Measurements from ENCODE around the gene MIA.

MIA gene

DNA sequence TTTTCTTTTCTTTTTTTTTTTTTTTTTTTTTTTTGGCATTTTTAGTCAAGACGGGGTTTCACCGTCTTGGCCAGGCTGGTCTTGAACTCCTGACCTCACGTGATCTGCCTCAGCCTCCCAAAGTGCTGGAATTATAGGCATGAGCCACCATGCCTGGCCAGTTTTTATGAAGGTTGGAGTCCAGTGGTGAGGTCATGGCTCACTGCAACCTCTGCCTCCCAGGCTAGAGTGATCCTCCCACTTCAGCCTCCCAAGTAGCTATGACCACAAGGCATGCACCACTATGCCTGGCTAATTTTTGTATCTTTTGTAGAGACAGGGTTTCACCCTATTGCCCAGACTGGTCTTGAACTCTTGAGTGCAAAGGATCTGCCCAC, 20.1 kb upstream of the MIA start:
- H3K4me1 ChIP-seq (ENCODE audit: insufficient read depth, poor library complexity, severe bottlenecking): peaks cover 19% of the 10 kb centered on the region
- peaks cover 77% of the 10 kb centered on the region for H3K36me3 ChIP-seq (ENCODE audit: low read depth)
- ATAC-seq (ENCODE audit: low read depth) (no peak), DNase-seq (ENCODE audit: low spot score) (no peak)
- H3K27me3 ChIP-seq (ENCODE audit: insufficient read depth, poor library complexity, severe bottlenecking): no peaks in the 10 kb centered on the region
- peak overlapping the region; percentile 19 for H3K27ac ChIP-seq (ENCODE audit: poor library complexity, severe bottlenecking)
- H3K4me3 ChIP-seq (ENCODE audit: severe bottlenecking): no peak overlapping the region
- H3K9me3 ChIP-seq (ENCODE audit: severe bottlenecking): no peaks in the 10 kb centered on the region
- TF ChIP-seq, protein P1, sequence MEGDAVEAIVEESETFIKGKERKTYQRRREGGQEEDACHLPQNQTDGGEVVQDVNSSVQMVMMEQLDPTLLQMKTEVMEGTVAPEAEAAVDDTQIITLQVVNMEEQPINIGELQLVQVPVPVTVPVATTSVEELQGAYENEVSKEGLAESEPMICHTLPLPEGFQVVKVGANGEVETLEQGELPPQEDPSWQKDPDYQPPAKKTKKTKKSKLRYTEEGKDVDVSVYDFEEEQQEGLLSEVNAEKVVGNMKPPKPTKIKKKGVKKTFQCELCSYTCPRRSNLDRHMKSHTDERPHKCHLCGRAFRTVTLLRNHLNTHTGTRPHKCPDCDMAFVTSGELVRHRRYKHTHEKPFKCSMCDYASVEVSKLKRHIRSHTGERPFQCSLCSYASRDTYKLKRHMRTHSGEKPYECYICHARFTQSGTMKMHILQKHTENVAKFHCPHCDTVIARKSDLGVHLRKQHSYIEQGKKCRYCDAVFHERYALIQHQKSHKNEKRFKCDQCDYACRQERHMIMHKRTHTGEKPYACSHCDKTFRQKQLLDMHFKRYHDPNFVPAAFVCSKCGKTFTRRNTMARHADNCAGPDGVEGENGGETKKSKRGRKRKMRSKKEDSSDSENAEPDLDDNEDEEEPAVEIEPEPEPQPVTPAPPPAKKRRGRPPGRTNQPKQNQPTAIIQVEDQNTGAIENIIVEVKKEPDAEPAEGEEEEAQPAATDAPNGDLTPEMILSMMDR (IDR thresholded peaks at IDR 0.05; ENCODE audit: poor library complexity, severe bottlenecking): no peak

DNA sequence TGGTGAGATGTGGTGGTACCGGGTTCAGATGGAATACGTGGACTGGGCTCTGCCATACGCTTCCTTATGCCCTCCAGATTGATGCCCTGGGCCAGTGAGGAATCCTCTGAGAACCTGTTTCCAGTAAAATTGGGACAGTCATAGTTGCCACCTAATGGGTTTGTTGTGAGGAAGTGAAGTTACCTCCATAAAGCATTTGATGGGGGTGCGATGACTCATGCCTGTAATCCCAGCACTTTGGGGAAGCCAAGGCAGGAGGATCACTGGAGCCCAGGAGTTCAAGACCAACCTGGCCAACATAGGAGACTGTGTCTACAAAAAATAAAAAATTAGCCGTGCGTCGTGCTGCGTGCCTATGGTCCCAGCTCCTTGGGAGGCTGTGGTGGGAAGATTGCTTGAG, 19.5 kb upstream of the MIA start:
- no peak for DNase-seq (ENCODE audit: low spot score)
- Histone ChIP-seq H3K9me3 (ENCODE audit: severe bottlenecking) (no peaks in the 10 kb centered on the region), H3K36me3 (ENCODE audit: low read depth) (peaks cover 83% of the 10 kb centered on the region), H3K4me3 (ENCODE audit: severe bottlenecking) (no peak overlapping the region), H3K4me1 (ENCODE audit: insufficient read depth, poor library complexity, severe bottlenecking) (peaks cover 19% of the 10 kb centered on the region), H3K27ac (ENCODE audit: poor library complexity, severe bottlenecking) (peak overlapping the region; percentile 19), H3K27me3 (ENCODE audit: insufficient read depth, poor library complexity, severe bottlenecking) (no peaks in the 10 kb centered on the region)
- no peak for ATAC-seq (ENCODE audit: low read depth)
- TF ChIP-seq, protein P1 (IDR thresholded peaks at IDR 0.05; ENCODE audit: poor library complexity, severe bottlenecking): no peak

DNA sequence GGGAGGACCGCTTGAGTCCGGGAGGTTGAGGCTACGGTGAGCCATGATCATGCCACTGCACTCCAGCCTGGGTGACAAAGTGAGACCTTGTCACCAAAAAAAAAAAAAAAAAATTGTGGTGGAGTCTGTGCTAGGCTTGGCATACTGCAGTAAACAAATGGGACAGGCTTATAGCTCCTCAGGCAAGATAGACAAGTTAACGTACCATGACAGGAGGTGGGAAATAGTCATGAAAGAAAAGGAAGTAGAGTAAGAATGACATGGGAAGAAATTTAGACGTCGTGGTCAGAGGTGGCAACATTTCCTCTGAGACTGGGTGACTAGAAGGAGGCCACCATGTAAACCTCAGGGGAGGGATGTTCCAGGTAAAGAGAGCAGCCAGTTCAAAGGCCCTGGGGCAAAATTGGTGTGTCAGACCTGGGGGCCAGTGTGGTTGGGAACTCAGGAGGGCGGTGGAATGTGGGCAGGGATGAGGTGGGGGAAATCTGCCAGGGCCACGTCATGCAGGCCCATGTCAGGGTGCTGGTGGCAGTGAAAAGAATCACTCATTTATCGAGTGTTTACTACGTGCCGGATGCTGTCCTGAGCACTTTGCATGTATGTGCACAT, 18.7 kb upstream of the MIA start:
- Histone ChIP-seq H3K4me3 (ENCODE audit: severe bottlenecking) (no peak overlapping the region), H3K27ac (ENCODE audit: poor library complexity, severe bottlenecking) (peak overlapping the region; percentile 19), H3K27me3 (ENCODE audit: insufficient read depth, poor library complexity, severe bottlenecking) (no peaks in the 10 kb centered on the region), H3K9me3 (ENCODE audit: severe bottlenecking) (no peaks in the 10 kb centered on the region), H3K4me1 (ENCODE audit: insufficient read depth, poor library complexity, severe bottlenecking) (peaks cover 19% of the 10 kb centered on the region), H3K36me3 (ENCODE audit: low read depth) (peaks cover 91% of the 10 kb centered on the region)
- TF ChIP-seq, protein P1 (IDR thresholded peaks at IDR 0.05; ENCODE audit: poor library complexity, severe bottlenecking): no peak
- ATAC-seq (ENCODE audit: low read depth): peak; percentile 62
- no peak for DNase-seq (ENCODE audit: low spot score)

DNA sequence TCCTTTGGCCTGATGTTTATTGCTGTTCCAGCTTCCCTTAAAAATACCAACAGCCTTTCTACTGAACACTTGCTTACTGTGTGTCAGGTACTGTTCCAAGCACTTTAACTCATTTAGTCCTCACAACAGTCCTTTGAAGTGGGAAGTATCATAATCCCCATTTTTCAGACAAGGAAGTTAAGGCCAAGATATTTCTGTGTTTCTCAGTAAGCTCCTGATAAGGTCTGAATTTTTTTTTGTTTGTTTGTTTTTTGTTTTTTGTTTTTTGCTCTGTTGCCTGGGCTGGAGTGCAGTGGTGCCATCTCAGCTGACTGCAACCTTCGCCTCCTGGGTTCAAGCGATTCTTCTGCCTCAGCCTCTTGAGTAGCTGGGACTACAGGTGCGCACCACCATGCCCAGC, 16.8 kb upstream of the MIA start:
- TF ChIP-seq, protein P1 (IDR thresholded peaks at IDR 0.05; ENCODE audit: poor library complexity, severe bottlenecking): no peak

DNA sequence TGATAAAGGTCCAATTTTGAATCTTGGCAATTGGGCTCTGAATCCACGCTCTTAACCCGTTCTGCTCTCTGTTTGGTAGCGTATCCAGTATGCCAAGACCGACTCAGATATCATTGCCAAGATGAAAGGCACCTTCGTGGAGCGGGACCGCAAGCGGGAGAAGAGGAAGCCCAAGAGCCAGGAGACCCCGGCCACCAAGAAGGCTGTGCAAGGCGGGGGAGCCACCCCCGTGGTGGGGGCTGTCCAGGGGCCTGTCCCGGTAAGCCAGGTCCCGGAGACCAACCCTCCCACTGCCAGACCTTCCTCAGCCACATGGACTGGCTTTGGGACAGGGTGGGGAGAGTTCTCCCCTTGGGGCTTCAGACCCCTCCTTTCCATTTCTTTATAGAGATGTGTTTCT, 16.0 kb upstream of the MIA start:
- TF ChIP-seq, protein P1 (IDR thresholded peaks at IDR 0.05; ENCODE audit: poor library complexity, severe bottlenecking): no peak
- DNase-seq (ENCODE audit: low spot score) (no peak), ATAC-seq (ENCODE audit: low read depth) (no peak)
- Histone ChIP-seq H3K9me3 (ENCODE audit: severe bottlenecking) (no peaks in the 10 kb centered on the region), H3K27ac (ENCODE audit: poor library complexity, severe bottlenecking) (no peak overlapping the region), H3K4me1 (ENCODE audit: insufficient read depth, poor library complexity, severe bottlenecking) (peaks cover 13% of the 10 kb centered on the region), H3K27me3 (ENCODE audit: insufficient read depth, poor library complexity, severe bottlenecking) (no peaks in the 10 kb centered on the region), H3K36me3 (ENCODE audit: low read depth) (peaks cover 98% of the 10 kb centered on the region), H3K4me3 (ENCODE audit: severe bottlenecking) (no peak overlapping the region)

More for the DNA sequence above, 16.8 kb upstream of the MIA start:
- no peaks in the 10 kb centered on the region for H3K9me3 ChIP-seq (ENCODE audit: severe bottlenecking)
- no peak for ATAC-seq (ENCODE audit: low read depth)
- H3K27me3 ChIP-seq (ENCODE audit: insufficient read depth, poor library complexity, severe bottlenecking): no peaks in the 10 kb centered on the region
- H3K27ac ChIP-seq (ENCODE audit: poor library complexity, severe bottlenecking): no peak overlapping the region
- peaks cover 95% of the 10 kb centered on the region for H3K36me3 ChIP-seq (ENCODE audit: low read depth)
- peaks cover 16% of the 10 kb centered on the region for H3K4me1 ChIP-seq (ENCODE audit: insufficient read depth, poor library complexity, severe bottlenecking)
- H3K4me3 ChIP-seq (ENCODE audit: severe bottlenecking): no peak overlapping the region
- no peak for DNase-seq (ENCODE audit: low spot score)

Data from RWPE2 (cell line).